Kidney epithelial cell (primary cell): Measurements from ENCODE around the gene KCNJ5. TPM values are rescaled to one million over a fixed set of nuclear protein-coding genes. Genes with fewer than 3 reads are reported as not detected.

ENCODE experiments used
- DNase-seq: peaks from one replicate; pipeline ENCODE4 v3.0.0-alpha.2; 2010; ENCODE audit warnings: low read depth
- H3K27me3 ChIP-seq: 2 replicates; pipeline ENCODE4 v1.6.0; 2011; ENCODE audit warnings: low read length; ENCODE audit not compliant: control insufficient read depth, insufficient read depth
- H3K36me3 ChIP-seq: 2 replicates; pipeline ENCODE4 v1.5.1; 2011; ENCODE audit warnings: low read length; ENCODE audit not compliant: control insufficient read depth, insufficient read depth
- H3K4me3 ChIP-seq: 2 replicates; pipeline ENCODE4 v1.5.1; 2011; ENCODE audit warnings: low read depth, mild to moderate bottlenecking, control low read depth, low read length
- total RNA-seq: library from RNA; depleted of rRNA; stranded (reverse); fragments of >200 nt; gene quantifications from 2 replicates; pipeline ENCODE4 v1.2.3, GENCODE V29; 2015
- TF ChIP-seq, protein P1 (sequence below): IDR thresholded peaks from 2 replicates; pipeline ENCODE4 v1.5.1; 2011; ENCODE audit warnings: mild to moderate bottlenecking, moderate library complexity, low read length, control low read depth, inconsistent platforms; ENCODE audit not compliant: insufficient read depth, poor library complexity, severe bottlenecking

The KCNJ5 gene
- total RNA-seq, 1 donor from 2014 or later = 3.4 TPM

DNA sequence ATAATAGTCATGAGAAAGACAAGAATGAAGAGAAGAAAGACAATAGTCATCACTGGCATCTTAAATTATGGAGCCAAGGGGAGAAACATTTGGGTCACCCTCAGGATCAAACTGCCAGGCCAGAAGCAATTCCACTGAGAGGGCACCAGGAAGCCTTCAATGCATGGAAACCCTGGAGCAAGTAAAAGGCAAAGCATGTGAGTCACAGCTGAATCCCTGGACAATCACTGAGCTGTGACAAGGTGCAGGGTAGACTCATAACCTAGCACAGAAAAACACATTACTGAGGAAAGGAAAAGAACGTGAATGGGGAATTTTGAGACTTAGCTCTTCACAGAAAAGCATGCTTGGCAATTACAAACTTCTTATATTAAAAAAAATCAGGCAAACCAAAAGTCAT lies 25.7 kb upstream of the KCNJ5 start:
- peak; percentile 65 for DNase-seq
- TF ChIP-seq, protein P1, sequence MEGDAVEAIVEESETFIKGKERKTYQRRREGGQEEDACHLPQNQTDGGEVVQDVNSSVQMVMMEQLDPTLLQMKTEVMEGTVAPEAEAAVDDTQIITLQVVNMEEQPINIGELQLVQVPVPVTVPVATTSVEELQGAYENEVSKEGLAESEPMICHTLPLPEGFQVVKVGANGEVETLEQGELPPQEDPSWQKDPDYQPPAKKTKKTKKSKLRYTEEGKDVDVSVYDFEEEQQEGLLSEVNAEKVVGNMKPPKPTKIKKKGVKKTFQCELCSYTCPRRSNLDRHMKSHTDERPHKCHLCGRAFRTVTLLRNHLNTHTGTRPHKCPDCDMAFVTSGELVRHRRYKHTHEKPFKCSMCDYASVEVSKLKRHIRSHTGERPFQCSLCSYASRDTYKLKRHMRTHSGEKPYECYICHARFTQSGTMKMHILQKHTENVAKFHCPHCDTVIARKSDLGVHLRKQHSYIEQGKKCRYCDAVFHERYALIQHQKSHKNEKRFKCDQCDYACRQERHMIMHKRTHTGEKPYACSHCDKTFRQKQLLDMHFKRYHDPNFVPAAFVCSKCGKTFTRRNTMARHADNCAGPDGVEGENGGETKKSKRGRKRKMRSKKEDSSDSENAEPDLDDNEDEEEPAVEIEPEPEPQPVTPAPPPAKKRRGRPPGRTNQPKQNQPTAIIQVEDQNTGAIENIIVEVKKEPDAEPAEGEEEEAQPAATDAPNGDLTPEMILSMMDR = no peak
- Histone ChIP-seq H3K27me3 (no peaks in the 10 kb centered on the region), H3K36me3 (no peaks in the 10 kb centered on the region), H3K4me3 (no peak overlapping the region)

DNA sequence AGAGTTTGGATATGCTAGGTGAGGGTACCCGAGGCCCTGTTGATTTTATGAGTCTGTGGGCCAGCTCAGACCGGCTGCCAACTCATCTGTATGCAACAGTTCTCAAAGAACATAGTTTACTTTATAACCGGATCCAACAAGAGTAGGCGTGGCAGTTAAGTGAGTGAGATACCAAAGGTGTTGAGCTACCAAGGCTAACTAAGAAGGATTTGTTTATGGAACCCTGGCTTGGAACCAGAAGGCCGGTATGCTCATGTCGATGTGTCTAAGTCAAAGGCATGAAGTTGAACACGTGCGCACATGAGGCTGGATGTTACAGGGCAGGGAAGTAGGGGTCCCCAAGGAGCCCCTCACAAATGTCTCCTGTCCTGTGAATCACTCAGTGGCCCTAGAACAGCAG lies 23.9 kb upstream of the KCNJ5 start, which contains the start of gene KCNJ1:
KCNJ1 (minus strand) TSS at position 20 of the 400 bp plus-strand sequence. CDS start 27,053 bp downstream, outside the sequence.
- H3K4me3 ChIP-seq = no peak within 1 kb of the TSS
- TF ChIP-seq, protein P1 = no peak
- DNase-seq = no peak

DNA sequence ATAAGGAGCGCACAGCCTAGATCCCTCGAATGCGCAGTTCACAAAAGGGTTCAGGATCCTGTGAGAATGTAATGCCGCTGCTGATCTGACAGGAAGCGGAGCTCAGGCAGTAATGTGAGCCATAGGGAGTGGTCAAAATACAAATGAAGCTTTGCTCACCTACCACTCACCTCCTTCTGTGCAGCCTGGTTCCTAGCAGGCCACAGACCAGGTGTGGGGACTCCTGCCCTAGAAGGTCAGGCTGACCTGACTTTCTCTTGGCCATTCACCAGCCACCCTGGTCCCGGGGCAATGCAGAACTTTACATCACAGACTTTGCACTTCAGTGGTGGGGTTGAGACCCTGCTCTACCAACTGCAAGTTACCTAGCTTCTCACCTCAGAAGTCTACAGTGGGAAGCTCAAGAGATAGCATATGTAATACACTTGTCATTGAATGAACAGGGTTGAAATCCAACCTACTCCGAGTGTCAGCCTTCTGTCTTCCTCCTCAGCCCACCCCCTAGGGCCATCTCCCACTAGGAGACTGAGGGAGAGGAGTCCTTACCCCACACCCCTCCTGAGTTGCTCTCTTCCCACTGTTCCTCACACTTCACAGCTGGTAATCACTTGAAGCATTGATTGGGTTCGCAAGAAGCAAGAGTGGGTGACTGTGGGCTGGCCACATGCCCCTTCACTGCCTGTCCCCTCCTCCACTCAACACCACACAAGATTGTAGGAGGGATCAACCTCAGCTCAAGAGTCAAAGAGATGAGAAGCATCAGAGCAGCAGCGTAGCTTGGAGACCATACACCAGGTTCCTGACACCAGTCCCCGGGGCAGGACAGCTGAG lies 22.1 kb upstream of the KCNJ5 start:
- DNase-seq = no peak
- H3K36me3 ChIP-seq = no peaks in the 10 kb centered on the region
- H3K27me3 ChIP-seq = peaks cover 2% of the 10 kb centered on the region
- H3K4me3 ChIP-seq = no peak overlapping the region
- TF ChIP-seq, protein P1 = no peak

More for the DNA sequence above, 23.9 kb upstream of the KCNJ5 start, which contains the start of gene KCNJ1:
- Histone ChIP-seq H3K27me3 (peaks cover 2% of the 10 kb centered on the region), H3K36me3 (no peaks in the 10 kb centered on the region)

DNA sequence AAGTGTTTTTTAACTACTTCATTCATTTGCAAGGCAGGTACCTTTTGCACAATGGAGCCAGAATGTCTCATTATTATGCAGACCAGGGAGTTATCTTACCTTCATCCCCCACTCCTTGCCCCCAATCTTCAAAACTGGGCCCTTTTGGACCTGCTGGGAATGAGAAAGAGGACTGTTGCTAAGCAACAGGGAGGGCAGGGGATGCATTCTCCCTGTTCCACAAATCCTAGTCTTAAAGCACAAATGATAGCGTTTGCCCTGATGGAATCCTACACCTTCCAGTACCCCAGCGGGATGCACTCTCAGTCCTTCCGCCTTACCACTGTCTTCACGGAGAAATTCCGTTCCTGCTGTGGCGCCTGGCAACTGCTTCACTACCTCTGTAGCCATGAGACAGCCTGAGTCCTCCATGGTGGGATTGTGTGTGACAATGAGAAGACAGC lies 20.0 kb upstream of the KCNJ5 start:
- peaks cover 2% of the 10 kb centered on the region for H3K27me3 ChIP-seq
- no peaks in the 10 kb centered on the region for H3K36me3 ChIP-seq
- no peak overlapping the region for H3K4me3 ChIP-seq
- TF ChIP-seq, protein P1 = no peak
- no peak for DNase-seq

DNA sequence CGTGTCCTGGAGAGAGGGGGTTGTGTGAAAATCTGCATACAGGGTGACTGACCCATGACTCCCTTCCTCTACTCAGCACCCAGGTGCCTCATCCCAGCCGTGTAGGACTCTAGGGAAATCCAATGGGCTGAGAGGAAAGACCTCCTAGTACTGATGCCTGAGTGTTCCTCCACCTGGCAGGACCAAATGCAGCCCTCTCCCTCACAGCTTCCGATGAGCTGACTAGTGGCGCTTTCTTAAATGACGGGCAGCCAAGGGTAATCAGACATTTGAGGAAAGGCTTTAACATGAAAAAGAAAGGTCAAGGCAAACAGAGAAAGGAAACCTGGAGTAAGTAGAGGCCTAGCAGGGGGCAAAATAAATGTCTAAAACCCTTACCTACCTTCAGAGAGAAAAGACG lies 19.1 kb upstream of the KCNJ5 start:
- TF ChIP-seq, protein P1 = no peak
- no peak for DNase-seq
- H3K27me3 ChIP-seq = peaks cover 2% of the 10 kb centered on the region
- H3K36me3 ChIP-seq = no peaks in the 10 kb centered on the region
- H3K4me3 ChIP-seq = no peak overlapping the region
